K562 (cell line): ENCODE data around the gene EPS8. TPM values are rescaled to one million over a fixed set of nuclear protein-coding genes. Genes with fewer than 3 reads are reported as not detected.

ENCODE experiments used
- ATAC-seq: fragments of 200-7000 bp; cut with Tn5 transposase; 3 replicates; pipeline ENCODE4 v1.9.1; 2020; ENCODE audit warnings: moderate library complexity
- BruUV-seq: library from RNA; stranded (reverse); fragments of 400-500 nt; replicated peaks from 2 replicates; lab custom pipeline; 2021; lab: Mats Ljungman, UMichigan
- CTCF ChIA-PET: fragments of 300-600 bp; formaldehyde crosslinking; extraction: SDS; loops from one replicate; lab custom pipeline; 2021; ENCODE audit warnings: low intra/inter-chr PET ratio; lab: Yijun Ruan, JAX
- POLR2A ChIA-PET: fragments of 300-600, 350-650 bp; sonication (Branson Sonifier 250); formaldehyde crosslinking; extraction: SDS; loops from one replicate; lab custom pipeline; 2021; ENCODE audit warnings: antibody characterized with exemption, inconsistent platforms; lab: Yijun Ruan, JAX
- DNase-seq, 4 experiments: peaks; one replicate each; pipeline versions ENCODE4 v3.0.0 to v3.0.0-alpha.2; 2011 to 2018; ENCODE audit warnings: low spot score in 3 of 4, mixed read lengths in 3 of 4; ENCODE audit errors: extremely low read depth in 1 of 4
- FAIRE-seq: peaks from 2 replicates; lab custom pipeline; 2011; peaks lifted over from hg19 to GRCh38; lab: Jason Lieb, UNC
- H2AFZ ChIP-seq: 2 replicates; pipeline ENCODE4 v1.6.0; 2011; ENCODE audit warnings: low read depth, low read length, control low read depth, inconsistent platforms
- H3K27ac ChIP-seq: fragments of 200-600 bp; 3 replicates; pipeline ENCODE4 v1.8.0; 2011; ENCODE audit warnings: low read depth, mild to moderate bottlenecking, control low read depth, inconsistent platforms, low read length, moderate library complexity, mixed read lengths; ENCODE audit errors: extremely low read depth
- H3K27me3 ChIP-seq, 2 experiments: fragments of 300-600 bp in 1 of 2; 2 replicates in 1 of 2; 3 replicates in 1 of 2; pipeline versions ENCODE4 v1.6.0 to v1.8.0; 2011; ENCODE audit warnings: inconsistent platforms in 2 of 2, low read length in 2 of 2, mild to moderate bottlenecking in 1 of 2, mixed read lengths in 1 of 2, moderate library complexity in 1 of 2; ENCODE audit not compliant: control insufficient read depth in 2 of 2, insufficient read depth in 2 of 2
- H3K36me3 ChIP-seq: fragments of 300-600 bp; 3 replicates; pipeline ENCODE4 v1.8.0; 2011; ENCODE audit warnings: mild to moderate bottlenecking, low read length, inconsistent platforms; ENCODE audit not compliant: control insufficient read depth, insufficient read depth
- H3K4me1 ChIP-seq, 2 experiments: fragments of 200-600 bp in 1 of 2; replicated peaks in 1 of 2; 2 replicates in 1 of 2; 3 replicates in 1 of 2; pipeline versions ENCODE4 v1.5.1 to v1.8.0; 2011; ENCODE audit warnings: inconsistent platforms in 2 of 2, low read length in 2 of 2, mild to moderate bottlenecking in 1 of 2, mixed read lengths in 1 of 2, moderate library complexity in 1 of 2; ENCODE audit not compliant: control insufficient read depth in 2 of 2, insufficient read depth in 2 of 2
- H3K4me2 ChIP-seq: 2 replicates; pipeline ENCODE4 v1.6.1; 2011; ENCODE audit warnings: low read length, control low read depth, inconsistent platforms, mixed read lengths; ENCODE audit not compliant: insufficient read depth
- H3K4me3 ChIP-seq: fragments of 200-600 bp; sonication (generic), shearing (Covaris generic); 2 replicates; pipeline ENCODE4 v1.5.1; 2016; ENCODE audit warnings: control low read depth, inconsistent platforms
- H3K79me2 ChIP-seq: fragments of 200-600 bp; 3 replicates; pipeline ENCODE4 v1.8.0; 2011; ENCODE audit warnings: low read length, inconsistent platforms; ENCODE audit not compliant: control insufficient read depth, insufficient read depth
- H3K9ac ChIP-seq, 2 experiments: 2 replicates each; pipeline versions ENCODE4 v1.6.0 to v1.6.1; 2011; ENCODE audit warnings: low read depth in 2 of 2, low read length in 2 of 2, control low read depth in 1 of 2, inconsistent platforms in 1 of 2, mild to moderate bottlenecking in 1 of 2, mixed read lengths in 1 of 2; ENCODE audit not compliant: insufficient read depth in 1 of 2
- H3K9me1 ChIP-seq: one replicate; pipeline ENCODE4 v1.6.0; 2011; ENCODE audit warnings: inconsistent platforms, mild to moderate bottlenecking, low read length, moderate library complexity; ENCODE audit not compliant: control insufficient read depth, insufficient read depth
- H3K9me3 ChIP-seq: replicated peaks from 2 replicates; pipeline ENCODE4 v1.5.1; 2011; ENCODE audit warnings: low read depth, low read length, inconsistent platforms; ENCODE audit not compliant: control insufficient read depth, insufficient read depth
- H4K20me1 ChIP-seq: replicated peaks from 2 replicates; pipeline ENCODE4 v1.6.1; 2011; ENCODE audit warnings: low read length, inconsistent platforms, mixed read lengths; ENCODE audit not compliant: control insufficient read depth, insufficient read depth
- ETV1 ChIP-seq: fragments of 450-650 bp; conservative IDR thresholded peaks from 2 replicates; pipeline ENCODE4 v1.6.1; 2016; ENCODE audit warnings: missing genetic modification characterization, control low read depth, low read depth, missing compliant biosample characterization
- HNRNPK ChIP-seq: fragments of 200-400 bp; formaldehyde crosslinking; IDR thresholded peaks from one replicate; pipeline ENCODE4 v1.6.1; 2018; ENCODE audit warnings: mild to moderate bottlenecking, low read depth, low read length; ENCODE audit not compliant: poor library complexity, severe bottlenecking
- MGA ChIP-seq: fragments of 450-650 bp; IDR thresholded peaks from 2 replicates; pipeline ENCODE4 v1.6.1; 2016; ENCODE audit warnings: mild to moderate bottlenecking, moderate library complexity
- TCF7L2 ChIP-seq: fragments of 150-350 bp; IDR thresholded peaks from 2 replicates; pipeline ENCODE4 v1.6.1; 2016; ENCODE audit warnings: low read depth, mild to moderate bottlenecking, low read length, moderate library complexity
- ZNF3 ChIP-seq: fragments of 250-450 bp; sonication (Bioruptor Pico); IDR thresholded peaks from 2 replicates; pipeline ENCODE4 v1.5.0; 2021; ENCODE audit warnings: mild to moderate bottlenecking, moderate library complexity
- WGBS: fragments of 100-300 bp; shearing (Covaris generic); methylation state at CpG from one replicate; pipeline ENCODE4 v1.1.6; 2016; ENCODE audit warnings: low coverage, mixed read lengths; ENCODE audit not compliant: insufficient coverage; ENCODE audit errors: missing lambda C conversion rate; 5-methylcytosine and 5-hydroxymethylcytosine counted together
- in situ Hi-C: fragments of 300-500 bp; cut with MboI; formaldehyde crosslinking; loops from 4 replicates; pipeline ENCODE4 v1.15.0; 2018; ENCODE audit warnings: inconsistent platforms, mixed read lengths
- intact Hi-C: fragments of 100-400 bp; cut with micrococcal nuclease; formaldehyde crosslinking; loops from 2 replicates; pipeline ENCODE4 v1.14.2; 2022
- polyA plus RNA-seq, 8 experiments: library from polyadenylated mRNA; depleted of rRNA in 4 of 8; stranded (reverse) in 5 of 8; unstranded in 3 of 8; fragments of >200 nt; fragmentation: Nextera tagmentation in 2 of 8; fragmentation: Illumina TruSeq in 1 of 8; extraction: Ambion mirVana in 2 of 8; extraction: Trizol in 1 of 8; gene quantifications; 2 replicates each; pipeline versions ENCODE4 v1.2.1 to v1.2.3, GENCODE V29; 2011 to 2014; ENCODE audit warnings: inconsistent platforms in 1 of 8, missing spikeins in 1 of 8
- total RNA-seq, 7 experiments: library from RNA; depleted of rRNA in 6 of 7; stranded (reverse); fragments of >200 nt in 6 of 7; fragmentation: Illumina TruSeq in 2 of 7; extraction: Trizol in 2 of 7; gene quantifications; 2 replicates each; pipeline versions ENCODE4 v1.2.1 to v1.2.3, GENCODE V29; 2011 to 2021; ENCODE audit warnings: low replicate concordance in 1 of 7

The EPS8 gene
- total and polyA plus RNA-seq, 9 of the 15 experiments (the other 6 are each of a cell fraction or from before 2014, with no cell fraction given), result 0.10 to 1.9 (median 0.33) TPM

GRCh38 chr12:15823360-15824128 is 34.4 kb upstream of the EPS8 start:
- CTCF ChIA-PET, result no interaction called here
- intact Hi-C loops, result no loop called here
- FAIRE-seq (no peak), DNase-seq (no peak), ATAC-seq (no peak)
- no peaks in the 10 kb centered on the region for H3K4me1 ChIP-seq
- no peak overlapping the region for H3K4me2 ChIP-seq
- in situ Hi-C loops, result no loop called here
- H3K4me3 ChIP-seq, result no peak overlapping the region
- WGBS, result 4% methylated on average over 3 of the region's 3 CpGs
- no peaks in the 10 kb centered on the region for H3K36me3 ChIP-seq
- no peak for TF ChIP-seq ZNF3 (CRISPR knock-in tag)
- no peak for TF ChIP-seq TCF7L2
- TF ChIP-seq HNRNPK, result no peak
- no peak for TF ChIP-seq MGA
- no peak for TF ChIP-seq ETV1 (tag)
- H3K79me2 ChIP-seq, result no peaks in the 10 kb centered on the region
- no peak overlapping the region for H3K27ac ChIP-seq
- H3K9me3 ChIP-seq, result no peaks in the 10 kb centered on the region
- H3K9me1 ChIP-seq, result no peaks in the 10 kb centered on the region
- H3K9ac ChIP-seq, result no peak overlapping the region
- no peaks in the 10 kb centered on the region for H4K20me1 ChIP-seq
- POLR2A ChIA-PET, result interaction anchor here (0.6 kb wide), 2 partner anchors 34 to 846 kb away, joined by 3 to 4 read pairs; partner anchors contain the start of gene EPS8
- H3K27me3 ChIP-seq, result no peaks in the 10 kb centered on the region
- BruUV-seq, result no TSS peak
- no peak overlapping the region for H2AFZ ChIP-seq
